T-helper 2 cell treated with Interferon-gamma antibody and Interleukin-4, amounts not matched to agents 5 μg/mL and 100 μg/mL, for 36 hours (primary cell): ENCODE data around the gene TUBA3E.
A peak's percentile ranks its signal among the peaks of the same experiment; 100 is the strongest.
"Not testable (repeated sequence)": the region's sequence is repeated elsewhere in the genome, so short reads cannot be mapped to it uniquely, and the experiment has no call there.

Experiments used
- DNase-seq: peaks from one replicate; pipeline ENCODE4 v3.0.0; 2021; ENCODE audit warnings: low spot score
- H3K27ac Mint-ChIP-seq: one replicate; pipeline ENCODE4 v1.8.0; 2021; ENCODE audit warnings: mild to moderate bottlenecking, mixed read lengths
- H3K27me3 Mint-ChIP-seq: one replicate; pipeline ENCODE4 v1.8.0; 2021; ENCODE audit warnings: low read depth, mixed read lengths
- H3K36me3 Mint-ChIP-seq: one replicate; pipeline ENCODE4 v1.8.0; 2021; ENCODE audit warnings: low read depth, mixed read lengths
- H3K4me1 Mint-ChIP-seq: one replicate; pipeline ENCODE4 v1.8.0; 2021; ENCODE audit warnings: low read depth, mixed read lengths
- H3K4me3 Mint-ChIP-seq: one replicate; pipeline ENCODE4 v1.8.0; 2022; ENCODE audit warnings: mild to moderate bottlenecking, moderate library complexity, mixed read lengths
- H3K9me3 Mint-ChIP-seq: one replicate; pipeline ENCODE4 v1.8.0; 2021; ENCODE audit warnings: mixed read lengths

The TUBA3E gene

GRCh38 chr2:130152816-130153595 is 45.2 kb downstream of the TUBA3E start:
- Mint-ChIP-seq H3K4me3 (no peak overlapping the region), H3K9me3 (no peaks in the 10 kb centered on the region), H3K36me3 (peaks cover 1% of the 10 kb centered on the region), H3K27me3 (no peaks in the 10 kb centered on the region), H3K27ac (no peak overlapping the region), H3K4me1 (peaks cover 2% of the 10 kb centered on the region)
- DNase-seq: no peak

- not testable (repeated sequence) for H3K36me3 Mint-ChIP-seq, H3K27me3 Mint-ChIP-seq, H3K4me3 Mint-ChIP-seq, H3K27ac Mint-ChIP-seq, H3K4me1 Mint-ChIP-seq, DNase-seq, H3K9me3 Mint-ChIP-seq
These were observed 46.0 kb downstream of the TUBA3E start for GRCh38 chr2:130152136-130152815.

GRCh38 chr2:130151145-130151512 is 47.1 kb downstream of the TUBA3E start:
- H3K36me3 Mint-ChIP-seq, H3K4me1 Mint-ChIP-seq, H3K9me3 Mint-ChIP-seq, H3K27ac Mint-ChIP-seq, DNase-seq, H3K27me3 Mint-ChIP-seq, H3K4me3 Mint-ChIP-seq: not testable (repeated sequence)

- H3K27ac Mint-ChIP-seq: no peak overlapping the region
- H3K4me3 Mint-ChIP-seq: no peak overlapping the region
- H3K9me3 Mint-ChIP-seq: no peaks in the 10 kb centered on the region
- H3K4me1 Mint-ChIP-seq: peaks cover 2% of the 10 kb centered on the region
- peaks cover 3% of the 10 kb centered on the region for H3K27me3 Mint-ChIP-seq
- H3K36me3 Mint-ChIP-seq: peaks cover 1% of the 10 kb centered on the region
- no peak for DNase-seq
These were observed 47.8 kb downstream of the TUBA3E start for GRCh38 chr2:130150181-130151144.

- not testable (repeated sequence) for H3K27me3 Mint-ChIP-seq, DNase-seq, H3K36me3 Mint-ChIP-seq, H3K9me3 Mint-ChIP-seq, H3K4me1 Mint-ChIP-seq, H3K27ac Mint-ChIP-seq, H3K4me3 Mint-ChIP-seq
These were observed 49.7 kb downstream of the TUBA3E start for GRCh38 chr2:130148515-130148914.

GRCh38 chr2:130145006-130145414 is 53.2 kb downstream of the TUBA3E start, which contains the start of gene CCDC74B:
Gene CCDC74B, minus strand, starts transcription at chr2:130145112. Its CDS starts 116 bp downstream, at chr2:130144996.
- not testable (repeated sequence) for H3K4me1 Mint-ChIP-seq, H3K36me3 Mint-ChIP-seq, H3K9me3 Mint-ChIP-seq, H3K27ac Mint-ChIP-seq
- Mint-ChIP-seq H3K4me3 (peak within 1 kb of the TSS; percentile 79), H3K27me3 (peaks cover 11% of the 10 kb centered on the region)
- DNase-seq: peak; percentile 61

- DNase-seq, H3K36me3 Mint-ChIP-seq, H3K27ac Mint-ChIP-seq, H3K9me3 Mint-ChIP-seq, H3K4me1 Mint-ChIP-seq: not testable (repeated sequence)
- peaks cover 11% of the 10 kb centered on the region for H3K27me3 Mint-ChIP-seq
- peak overlapping the region; percentile 65 for H3K4me3 Mint-ChIP-seq
These were observed 54.8 kb downstream of the TUBA3E start for GRCh38 chr2:130143266-130144039.

- not testable (repeated sequence) for H3K36me3 Mint-ChIP-seq, H3K4me1 Mint-ChIP-seq, H3K9me3 Mint-ChIP-seq, H3K27ac Mint-ChIP-seq, DNase-seq
- H3K27me3 Mint-ChIP-seq: peaks cover 11% of the 10 kb centered on the region
- H3K4me3 Mint-ChIP-seq: peak overlapping the region; percentile 65
These were observed 55.6 kb downstream of the TUBA3E start for GRCh38 chr2:130142396-130143265.
